Stimulated activated CD4-positive, alpha-beta T cell treated with anti-CD3 and anti-CD28 coated beads, TNF-alpha, amount 100 ng/mL, for 48 hours (primary cell): ENCODE results near the gene GAST.
"Not testable (repeated sequence)": the region's sequence is repeated elsewhere in the genome, so short reads cannot be mapped to it uniquely, and the experiment has no call there.

Experiments used
- DNase-seq, 3 donors: peaks; one replicate each; pipeline ENCODE4 v3.0.0-alpha.2; 2020; ENCODE audit warnings: low read depth in 3 of 3

The GAST gene

GRCh38 chr17:41711669-41712400 is at the start of gene GAST:
Gene GAST (plus strand): TSS chr17:41712331. CDS start chr17:41715437, 3,106 bp downstream.
- no peak for DNase-seq

- no peak for DNase-seq
These were observed 48.5 kb upstream of the GAST start for GRCh38 chr17:41663451-41664171.

GRCh38 chr17:41664172-41664457 is 48.0 kb upstream of the GAST start:
- no peak for DNase-seq

GRCh38 chr17:41664587-41665565 is 47.3 kb upstream of the GAST start:
- no peak for DNase-seq

- DNase-seq: peak; percentile 83 to 88 (median 84)
These were observed 46.4 kb upstream of the GAST start for GRCh38 chr17:41665566-41666236.

GRCh38 chr17:41666237-41666641 is 45.9 kb upstream of the GAST start:
- DNase-seq: peak in 2 of 3 donors; percentile 40 to 57

- DNase-seq: peak; percentile 81 to 84 (median 82)
These were observed 45.3 kb upstream of the GAST start for GRCh38 chr17:41666708-41667279.

- DNase-seq: no peak
These were observed 44.7 kb upstream of the GAST start for GRCh38 chr17:41667280-41668041.

- DNase-seq: no peak
These were observed 40.0 kb upstream of the GAST start for GRCh38 chr17:41672153-41672552.

GRCh38 chr17:41675157-41676057 is 36.7 kb upstream of the GAST start:
- not testable (repeated sequence) for DNase-seq

- no peak for DNase-seq
These were observed 36.1 kb upstream of the GAST start for GRCh38 chr17:41676058-41676419.

- no peak for DNase-seq
These were observed 33.7 kb upstream of the GAST start for GRCh38 chr17:41678411-41678906.

- DNase-seq: peak in 2 of 3 donors; percentile 49 to 55
These were observed 33.0 kb upstream of the GAST start for GRCh38 chr17:41678907-41679739.

GRCh38 chr17:41679740-41680425 is 32.2 kb upstream of the GAST start:
- DNase-seq: no peak

GRCh38 chr17:41680426-41681040 is 31.6 kb upstream of the GAST start:
- no peak for DNase-seq

GRCh38 chr17:41681776-41682175 is 30.4 kb upstream of the GAST start:
- no peak for DNase-seq

- no peak for DNase-seq
These were observed 29.5 kb upstream of the GAST start for GRCh38 chr17:41682631-41683030.
